Prostate gland (tissue), 2 donors: ENCODE measurements around the gene KNOP1. TPM values are rescaled to one million over a fixed set of nuclear protein-coding genes. Genes with fewer than 3 reads are reported as not detected.

Source experiments
- DNase-seq: peaks from one replicate; pipeline ENCODE4 v3.0.0-alpha.2; 2019; ENCODE audit warnings: low spot score
- H3K27ac ChIP-seq, 2 donors: fragments of 200-600 bp; sonication (generic); 2 replicates each; pipeline ENCODE4 v1.5.1; 2017 to 2019
- H3K27me3 ChIP-seq: fragments of 200-600 bp; sonication (generic); replicated peaks from 2 replicates; pipeline ENCODE4 v1.5.1; 2019; ENCODE audit not compliant: insufficient read depth
- H3K36me3 ChIP-seq, 2 donors: fragments of 200-600 bp; sonication (generic); 1 replicate in 1 of 2; 2 replicates in 1 of 2; pipeline versions ENCODE4 v1.5.1 to v1.8.1; 2017 to 2019
- H3K4me1 ChIP-seq: fragments of 200-600 bp; sonication (generic); replicated peaks from 2 replicates; pipeline ENCODE4 v1.5.1; 2019
- H3K4me3 ChIP-seq, 2 donors: fragments of 200-600 bp; sonication (generic); 2 replicates each; pipeline ENCODE4 v1.5.1; 2017 to 2019
- H3K9me3 ChIP-seq: fragments of 200-600 bp; sonication (generic); 2 replicates; pipeline ENCODE4 v1.5.1; 2017
- POLR2A ChIP-seq: fragments of 450-650 bp; IDR thresholded peaks from one replicate; pipeline ENCODE4 v1.6.1; 2016; ENCODE audit warnings: antibody characterized with exemption, mild to moderate bottlenecking
- POLR2AphosphoS5 ChIP-seq: sonication (generic); formaldehyde crosslinking; IDR thresholded peaks from one replicate; pipeline ENCODE4 v1.6.1; 2017; ENCODE audit warnings: antibody characterized with exemption
- WGBS: methylation state at CpG from one replicate; pipeline ENCODE4 v1.1.5; 2018; 5-methylcytosine and 5-hydroxymethylcytosine counted together
- intact Hi-C: fragments of 100-400 bp; cut with DNase I; formaldehyde crosslinking; loops from one replicate; pipeline ENCODE4 v1.14.2; 2022
- total RNA-seq, 2 donors: library from RNA; depleted of rRNA; stranded (reverse); fragments of >200 nt; gene quantifications; one replicate each; pipeline ENCODE4 v1.1.0, GENCODE V29; 2016
- TF ChIP-seq, protein P1 (sequence below), 4 experiments: fragments of 200-600 bp in 2 of 4; fragments of 450-650 bp in 2 of 4; sonication (generic) in 2 of 4; IDR thresholded peaks; 1 replicate in 3 of 4; 2 replicates in 1 of 4; pipeline ENCODE4 v1.5.1; 2016 to 2019; ENCODE audit warnings: antibody characterized with exemption in 4 of 4, mild to moderate bottlenecking in 2 of 4, moderate library complexity in 2 of 4

The KNOP1 gene
- total RNA-seq, 2 donors from 2014 or later, result 11.2 to 26.6 TPM

GRCh38 chr16:19755268-19755667, 37.2 kb upstream of the KNOP1 start:
- no peaks in the 10 kb centered on the region for H3K36me3 ChIP-seq
- H3K27me3 ChIP-seq, result no peaks in the 10 kb centered on the region
- TF ChIP-seq POLR2A (no peak), POLR2AphosphoS5 (no peak)
- TF ChIP-seq, protein P1, sequence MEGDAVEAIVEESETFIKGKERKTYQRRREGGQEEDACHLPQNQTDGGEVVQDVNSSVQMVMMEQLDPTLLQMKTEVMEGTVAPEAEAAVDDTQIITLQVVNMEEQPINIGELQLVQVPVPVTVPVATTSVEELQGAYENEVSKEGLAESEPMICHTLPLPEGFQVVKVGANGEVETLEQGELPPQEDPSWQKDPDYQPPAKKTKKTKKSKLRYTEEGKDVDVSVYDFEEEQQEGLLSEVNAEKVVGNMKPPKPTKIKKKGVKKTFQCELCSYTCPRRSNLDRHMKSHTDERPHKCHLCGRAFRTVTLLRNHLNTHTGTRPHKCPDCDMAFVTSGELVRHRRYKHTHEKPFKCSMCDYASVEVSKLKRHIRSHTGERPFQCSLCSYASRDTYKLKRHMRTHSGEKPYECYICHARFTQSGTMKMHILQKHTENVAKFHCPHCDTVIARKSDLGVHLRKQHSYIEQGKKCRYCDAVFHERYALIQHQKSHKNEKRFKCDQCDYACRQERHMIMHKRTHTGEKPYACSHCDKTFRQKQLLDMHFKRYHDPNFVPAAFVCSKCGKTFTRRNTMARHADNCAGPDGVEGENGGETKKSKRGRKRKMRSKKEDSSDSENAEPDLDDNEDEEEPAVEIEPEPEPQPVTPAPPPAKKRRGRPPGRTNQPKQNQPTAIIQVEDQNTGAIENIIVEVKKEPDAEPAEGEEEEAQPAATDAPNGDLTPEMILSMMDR (IDR thresholded peaks at IDR 0.05), result no peak
- WGBS, result 95% methylated on average over 3 of the region's 3 CpGs
- no peak overlapping the region for H3K27ac ChIP-seq
- no peaks in the 10 kb centered on the region for H3K9me3 ChIP-seq
- H3K4me3 ChIP-seq, result no peak overlapping the region
- H3K4me1 ChIP-seq, result peaks cover 3% of the 10 kb centered on the region
- intact Hi-C loops, result no loop called here
- DNase-seq, result no peak

DNA sequence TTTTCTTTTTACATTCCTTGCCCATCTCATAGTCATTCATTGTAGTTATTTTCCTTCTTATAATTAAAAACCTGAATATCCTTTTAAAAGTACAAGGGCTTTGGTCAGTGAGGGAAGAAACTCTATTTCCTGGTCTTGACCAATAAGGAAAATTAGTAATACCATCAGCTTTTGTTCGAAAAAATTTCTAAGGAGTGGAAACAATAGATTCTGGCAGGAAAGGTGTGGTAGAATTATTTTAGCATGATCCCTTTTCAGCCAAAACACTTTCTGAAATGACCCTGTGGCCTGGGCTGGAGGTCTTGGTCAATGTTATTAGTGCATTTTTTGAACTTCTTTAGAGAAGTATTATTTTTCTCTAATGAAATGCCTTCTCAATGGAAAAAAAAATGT, 36.6 kb upstream of the KNOP1 start:
- Histone ChIP-seq H3K36me3 (no peaks in the 10 kb centered on the region), H3K9me3 (no peaks in the 10 kb centered on the region), H3K4me3 (no peak overlapping the region), H3K27ac (peak overlapping the region; percentile 37 to 45), H3K4me1 (peaks cover 3% of the 10 kb centered on the region), H3K27me3 (no peaks in the 10 kb centered on the region)
- intact Hi-C loops, result no loop called here
- no peak for DNase-seq
- WGBS, result 66% methylated on average over 1 of the region's 1 CpG
- TF ChIP-seq POLR2AphosphoS5 (no peak), POLR2A (no peak)
- TF ChIP-seq, protein P1 (IDR thresholded peaks at IDR 0.05), result no peak

- H3K4me1 ChIP-seq, result peaks cover 3% of the 10 kb centered on the region
- 33% methylated on average over 12 of the region's 12 CpGs for WGBS
- H3K36me3 ChIP-seq, result no peaks in the 10 kb centered on the region
- H3K4me3 ChIP-seq, result no peak overlapping the region
- intact Hi-C loops, result no loop called here
- H3K9me3 ChIP-seq, result no peaks in the 10 kb centered on the region
- TF ChIP-seq POLR2A (no peak), POLR2AphosphoS5 (peak; percentile 66)
- TF ChIP-seq, protein P1 (IDR thresholded peaks at IDR 0.05), result no peak
- DNase-seq, result peak; percentile 28
- H3K27ac ChIP-seq, result peak overlapping the region; percentile 37 to 45
- H3K27me3 ChIP-seq, result no peaks in the 10 kb centered on the region
These were observed 36.0 kb upstream of the KNOP1 start for GRCh38 chr16:19753815-19754643.

GRCh38 chr16:19751478-19752385, 33.7 kb upstream of the KNOP1 start:
- Histone ChIP-seq H3K9me3 (no peaks in the 10 kb centered on the region), H3K4me3 (no peak overlapping the region), H3K4me1 (peaks cover 3% of the 10 kb centered on the region), H3K36me3 (no peaks in the 10 kb centered on the region), H3K27ac (no peak overlapping the region), H3K27me3 (no peaks in the 10 kb centered on the region)
- intact Hi-C loops, result no loop called here
- TF ChIP-seq POLR2A, result no peak
- no peak for DNase-seq
- 71% methylated on average over 6 of the region's 6 CpGs for WGBS

DNA sequence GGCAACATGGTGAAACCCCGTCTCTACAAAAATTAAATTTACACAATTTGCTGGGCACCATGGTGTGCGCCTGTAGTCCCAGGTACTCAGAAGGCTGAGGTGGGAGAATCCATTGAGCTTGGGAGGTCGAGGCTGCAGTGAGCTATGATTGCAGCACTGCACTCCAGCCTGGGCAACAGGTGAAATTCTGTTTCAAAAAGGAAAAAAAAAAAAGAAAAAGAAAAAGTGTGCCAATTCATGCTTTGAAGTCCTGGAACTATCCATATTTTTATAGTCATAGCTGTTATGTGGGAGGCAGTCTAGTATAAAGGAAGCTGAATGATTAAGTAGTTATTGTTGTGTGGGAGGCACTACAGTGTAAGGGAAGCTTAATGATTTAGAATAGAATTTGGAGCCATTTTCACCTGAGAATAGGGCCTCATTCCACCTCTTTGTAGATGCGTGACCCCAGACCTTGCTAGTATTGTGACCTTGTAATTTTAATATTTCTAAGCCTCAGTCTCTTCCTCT, 31.6 kb upstream of the KNOP1 start:
- no peak overlapping the region for H3K27ac ChIP-seq
- peaks cover 3% of the 10 kb centered on the region for H3K4me1 ChIP-seq
- no peak overlapping the region for H3K4me3 ChIP-seq
- H3K36me3 ChIP-seq, result no peaks in the 10 kb centered on the region
- DNase-seq, result no peak
- no peaks in the 10 kb centered on the region for H3K27me3 ChIP-seq
- TF ChIP-seq POLR2A, result no peak
- TF ChIP-seq, protein P1 (IDR thresholded peaks at IDR 0.05), result no peak
- H3K9me3 ChIP-seq, result no peaks in the 10 kb centered on the region
- intact Hi-C loops, result no loop called here
- WGBS, result 78% methylated on average over 4 of the region's 4 CpGs
